ENCODE measurements around the gene PLS3.

Gene PLS3

DNA sequence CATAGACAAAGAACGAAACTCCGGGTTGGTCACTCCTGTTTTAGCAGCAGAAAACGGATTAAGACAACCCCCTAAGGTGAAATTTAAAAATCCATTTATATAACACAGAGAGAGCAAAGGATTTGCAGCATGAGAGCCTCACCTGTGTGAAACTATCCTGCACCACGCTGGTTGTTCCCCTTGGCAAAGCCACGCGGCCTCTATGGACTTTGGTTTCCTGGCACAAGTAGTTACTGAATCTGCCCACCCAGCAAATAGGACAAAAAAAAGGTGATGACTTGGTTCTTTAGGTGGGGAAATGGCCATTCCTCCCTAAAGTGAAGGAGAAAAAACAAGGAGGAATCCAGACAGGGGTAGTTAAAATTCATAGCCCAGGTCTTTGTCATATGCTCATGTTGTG, 133.1 kb downstream of the PLS3 start:
- no peak for DNase-seq (ENCODE audit: low spot score)

DNA sequence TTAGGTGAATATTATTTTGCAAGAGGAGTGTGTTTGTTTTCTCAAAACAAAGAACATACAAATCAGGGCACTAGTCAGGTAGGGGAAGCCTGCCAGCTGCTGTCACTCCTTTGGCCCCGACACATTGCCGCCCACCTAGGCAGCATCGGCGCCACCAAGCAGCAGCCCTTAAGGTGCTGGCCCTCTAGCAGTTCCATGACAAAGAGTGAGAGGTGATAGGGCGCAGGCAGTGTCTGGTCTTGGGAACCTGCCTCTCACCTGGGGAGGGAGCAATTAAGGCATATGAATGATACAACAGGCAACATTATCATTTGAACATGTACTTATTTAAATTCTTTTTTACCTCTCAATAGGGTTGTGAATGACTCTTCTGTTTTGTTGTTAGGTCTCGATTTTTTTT, 135.1 kb downstream of the PLS3 start:
- no peak for DNase-seq (ENCODE audit: low spot score)

DNA sequence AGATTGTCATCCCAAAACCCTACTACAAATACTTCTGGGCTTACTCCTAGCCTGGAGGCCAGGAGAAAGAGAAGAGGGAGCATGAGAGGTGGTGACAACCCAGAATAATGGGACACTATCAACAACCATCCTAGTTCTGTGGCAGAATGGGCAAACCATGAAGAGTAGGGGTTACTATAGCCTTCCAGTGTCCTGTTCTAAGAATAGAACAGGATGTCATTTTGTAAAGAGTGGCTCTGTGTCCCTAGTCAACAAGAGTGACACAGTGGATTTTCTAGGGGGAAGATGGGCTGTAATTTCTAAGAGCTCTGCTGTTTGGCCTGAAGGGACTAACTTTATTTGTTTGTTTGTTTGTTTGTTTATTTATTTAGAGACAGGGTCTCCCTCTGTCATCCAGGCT, 136.0 kb downstream of the PLS3 start:
- DNase-seq (ENCODE audit: low spot score), result no peak

DNA sequence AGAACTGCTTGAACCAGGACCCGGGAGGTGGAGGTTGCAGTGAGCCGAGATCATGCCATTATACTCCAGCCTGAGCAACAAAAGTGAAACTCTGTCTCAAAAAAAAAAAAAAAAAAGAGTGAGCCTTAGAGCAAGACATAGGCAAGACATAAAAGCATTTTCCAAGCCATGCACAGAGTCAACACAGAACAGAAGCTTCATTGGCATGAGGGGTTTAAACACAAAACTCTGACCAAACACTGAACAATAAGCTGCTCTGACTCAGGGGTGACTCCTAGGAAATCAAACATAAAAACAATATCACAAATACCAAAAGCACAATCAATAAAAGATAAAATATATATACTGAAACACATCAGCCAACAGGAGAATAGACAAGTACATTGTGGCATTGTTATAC, 136.8 kb downstream of the PLS3 start:
- no peak for DNase-seq (ENCODE audit: low spot score)

Data from hematopoietic multipotent progenitor cell treated with erythropoietin and hydrocortisone succinate and interleukin-3 and kit ligand, for 17 days (in vitro differentiated cells).